Left ventricle myocardium inferior (tissue), 1 donor: Measurements from ENCODE around the gene HOXA6. TPM values are rescaled to one million over a fixed set of nuclear protein-coding genes. Genes with fewer than 3 reads are reported as not detected.

Experiments used
- DNase-seq: peaks from one replicate; pipeline ENCODE4 v3.0.0-alpha.2; 2020
- H3K27ac ChIP-seq: fragments of 200-600 bp; replicated peaks from 2 replicates; pipeline ENCODE4 v1.8.0; 2021
- H3K27me3 ChIP-seq: fragments of 200-600 bp; 2 replicates; pipeline ENCODE4 v1.8.0; 2021; ENCODE audit warnings: low read depth
- H3K36me3 ChIP-seq: fragments of 200-600 bp; 2 replicates; pipeline ENCODE4 v1.8.0; 2021
- H3K4me1 ChIP-seq: fragments of 200-600 bp; 2 replicates; pipeline ENCODE4 v1.8.0; 2021
- H3K4me3 ChIP-seq: fragments of 200-600 bp; 2 replicates; pipeline ENCODE4 v1.8.0; 2021; ENCODE audit warnings: mild to moderate bottlenecking, moderate library complexity
- H3K9me3 ChIP-seq: fragments of 200-600 bp; replicated peaks from 2 replicates; pipeline ENCODE4 v1.8.0; 2021
- CTCF ChIP-seq: fragments of 200-600 bp; IDR thresholded peaks from 2 replicates; pipeline ENCODE4 v1.8.0; 2021; ENCODE audit warnings: antibody characterized with exemption, mild to moderate bottlenecking, borderline replicate concordance
- intact Hi-C: fragments of 100-400 bp; cut with micrococcal nuclease; formaldehyde crosslinking; loops from one replicate; pipeline ENCODE4 v1.11.0; 2022
- total RNA-seq: library from RNA; stranded (reverse); fragmentation: NEBNext Ultra II Directional; extraction: Animal tissue kit (Norgen Biotek cat#: 25700); gene quantifications from one replicate; pipeline ENCODE4 v1.2.1, GENCODE V29; 2021
- donor health status: DM: no; HTN: yes; CAD: no; lungs with severe emphysema.

The HOXA6 gene
- total RNA-seq, 1 donor from 2014 or later, result not detected

- Histone ChIP-seq H3K4me3 (peak overlapping the region; percentile 50), H3K27ac (peak overlapping the region; percentile 73), H3K36me3 (no peaks in the 10 kb centered on the region), H3K9me3 (no peaks in the 10 kb centered on the region), H3K4me1 (peaks cover 21% of the 10 kb centered on the region), H3K27me3 (peaks cover 100% of the 10 kb centered on the region)
- DNase-seq, result no peak
- intact Hi-C loops, result no loop called here
- TF ChIP-seq CTCF, result peak; percentile 11
Measured at GRCh38 chr7:27108390-27109127, 39.0 kb downstream of the HOXA6 start.

- peaks cover 22% of the 10 kb centered on the region for H3K4me1 ChIP-seq
- no peaks in the 10 kb centered on the region for H3K36me3 ChIP-seq
- H3K27me3 ChIP-seq, result peaks cover 100% of the 10 kb centered on the region
- peak overlapping the region; percentile 73 for H3K27ac ChIP-seq
- no peaks in the 10 kb centered on the region for H3K9me3 ChIP-seq
- peak overlapping the region; percentile 50 for H3K4me3 ChIP-seq
- no peak for TF ChIP-seq CTCF
- no peak for DNase-seq
- intact Hi-C loops, result no loop called here
Measured at GRCh38 chr7:27107391-27108381, 39.9 kb downstream of the HOXA6 start.

- H3K27me3 ChIP-seq, result peaks cover 100% of the 10 kb centered on the region
Measured at GRCh38 chr7:27106901-27107240, 40.7 kb downstream of the HOXA6 start.

GRCh38 chr7:27106181-27106900 lies 41.2 kb downstream of the HOXA6 start:
- Histone ChIP-seq H3K36me3 (no peaks in the 10 kb centered on the region), H3K27me3 (peaks cover 100% of the 10 kb centered on the region), H3K4me3 (peak overlapping the region; percentile 50), H3K9me3 (no peaks in the 10 kb centered on the region), H3K4me1 (peaks cover 25% of the 10 kb centered on the region), H3K27ac (peak overlapping the region; percentile 73)
- intact Hi-C loops, result no loop called here
- DNase-seq, result no peak
- no peak for TF ChIP-seq CTCF

More at GRCh38 chr7:27106901-27107240, 40.7 kb downstream of the HOXA6 start:
- H3K4me1 ChIP-seq, result peaks cover 22% of the 10 kb centered on the region
- intact Hi-C loops, result no loop called here
- H3K27ac ChIP-seq, result peak overlapping the region; percentile 73
- H3K9me3 ChIP-seq, result no peaks in the 10 kb centered on the region
- no peak for TF ChIP-seq CTCF
- H3K4me3 ChIP-seq, result peak overlapping the region; percentile 50
- no peaks in the 10 kb centered on the region for H3K36me3 ChIP-seq
- no peak for DNase-seq

- no peak for TF ChIP-seq CTCF
- intact Hi-C loops, result no loop called here
- Histone ChIP-seq H3K9me3 (no peaks in the 10 kb centered on the region), H3K4me3 (no peak overlapping the region), H3K27ac (no peak overlapping the region), H3K36me3 (no peaks in the 10 kb centered on the region), H3K4me1 (peaks cover 28% of the 10 kb centered on the region), H3K27me3 (peaks cover 100% of the 10 kb centered on the region)
- no peak for DNase-seq
Measured at GRCh38 chr7:27105301-27106031, 42.1 kb downstream of the HOXA6 start.
